ENCODE measurements around the gene ANKS1A.

DNA sequence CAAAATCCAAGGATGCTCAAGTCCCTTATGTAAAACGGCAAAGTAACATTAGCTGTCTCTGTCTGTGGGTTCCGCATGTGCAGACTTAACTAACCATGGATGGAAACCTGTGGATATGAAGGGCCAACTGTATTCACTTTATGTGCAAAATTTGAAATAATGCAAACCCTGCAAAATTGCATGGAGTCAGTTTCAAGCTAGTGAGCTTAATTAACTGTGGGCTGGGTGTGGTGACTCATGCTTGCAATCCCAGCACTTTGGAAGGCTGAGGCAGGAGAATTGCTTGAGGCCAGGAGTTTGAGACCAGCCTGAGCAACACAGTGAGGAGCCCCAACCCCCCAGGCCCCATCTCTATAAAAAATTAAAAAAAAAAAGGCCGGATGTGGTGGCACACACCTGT, 81.4 kb downstream of the ANKS1A start:
- no peak for TF ChIP-seq CTCF (conservative IDR thresholded peaks at IDR 0.05; ENCODE audit: low read depth, low read length)
- no peak for TF ChIP-seq EZH2 (IDR thresholded peaks at IDR 0.05; ENCODE audit: borderline replicate concordance, low read depth, low read length, poor library complexity, severe bottlenecking)
